Measurements from ENCODE around the gene BCHE.
"Not testable (repeated sequence)": the region's sequence is repeated elsewhere in the genome, so short reads cannot be mapped to it uniquely, and the experiment has no call there.

Gene BCHE

GRCh38 chr3:165816209-165816608 is 21.0 kb downstream of the BCHE start:
- no peak for DNase-seq (ENCODE audit: low spot score)

DNA sequence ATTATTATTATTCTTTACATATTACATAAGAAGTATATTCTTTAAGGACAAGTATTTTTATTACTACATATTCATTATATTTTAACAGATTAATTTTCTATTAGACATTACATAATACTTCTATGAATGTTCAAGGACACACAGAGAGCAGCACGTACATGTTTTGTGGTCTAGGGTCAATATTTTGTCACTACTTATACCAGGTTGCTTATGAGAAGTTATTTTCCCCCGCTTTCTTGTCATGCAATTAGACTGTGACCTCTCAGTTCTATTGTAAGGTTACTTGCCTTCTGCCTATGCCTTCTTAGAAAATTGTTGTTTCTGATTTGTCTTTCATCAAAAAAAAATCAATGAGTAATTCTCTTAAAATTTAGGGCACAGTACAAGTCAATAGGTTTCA is 21.5 kb downstream of the BCHE start:
- no peak for DNase-seq (ENCODE audit: low spot score)

GRCh38 chr3:165814380-165814779 is 22.8 kb downstream of the BCHE start:
- DNase-seq (ENCODE audit: low spot score) = no peak

- DNase-seq (ENCODE audit: low spot score) = not testable (repeated sequence)
These were observed 29.3 kb downstream of the BCHE start for GRCh38 chr3:165807937-165808336.

- DNase-seq (ENCODE audit: low spot score) = peak; percentile 6
These were observed 31.2 kb downstream of the BCHE start for GRCh38 chr3:165805946-165806561.

- no peak for DNase-seq (ENCODE audit: low spot score)
These were observed 33.8 kb downstream of the BCHE start for GRCh38 chr3:165803471-165803870.

GRCh38 chr3:165800970-165801369 is 36.3 kb downstream of the BCHE start:
- no peak for DNase-seq (ENCODE audit: low spot score)

GRCh38 chr3:165799026-165799425 is 38.2 kb downstream of the BCHE start:
- no peak for DNase-seq (ENCODE audit: low spot score)

- DNase-seq (ENCODE audit: low spot score) = no peak
These were observed 39.7 kb downstream of the BCHE start for GRCh38 chr3:165797551-165797950.

DNA sequence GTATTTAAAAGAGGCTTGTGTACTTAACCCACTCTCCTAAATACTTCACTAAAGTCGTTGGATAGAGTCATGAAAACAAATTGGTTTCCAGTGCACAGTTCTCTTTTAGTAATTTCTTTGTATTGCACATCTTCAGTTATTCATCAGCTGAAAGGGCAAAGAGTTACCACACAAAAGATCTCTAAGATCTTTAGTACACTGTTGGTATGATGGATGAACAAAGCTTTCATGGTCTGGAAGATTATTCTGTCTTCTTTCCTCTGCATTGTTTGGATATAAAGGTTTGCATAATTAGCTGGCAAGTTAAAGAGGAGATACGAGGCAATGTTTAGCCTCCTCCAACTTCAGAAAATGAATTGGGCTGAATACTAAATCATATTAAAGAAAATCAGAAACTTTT is 40.5 kb downstream of the BCHE start:
- no peak for DNase-seq (ENCODE audit: low spot score)

DNA sequence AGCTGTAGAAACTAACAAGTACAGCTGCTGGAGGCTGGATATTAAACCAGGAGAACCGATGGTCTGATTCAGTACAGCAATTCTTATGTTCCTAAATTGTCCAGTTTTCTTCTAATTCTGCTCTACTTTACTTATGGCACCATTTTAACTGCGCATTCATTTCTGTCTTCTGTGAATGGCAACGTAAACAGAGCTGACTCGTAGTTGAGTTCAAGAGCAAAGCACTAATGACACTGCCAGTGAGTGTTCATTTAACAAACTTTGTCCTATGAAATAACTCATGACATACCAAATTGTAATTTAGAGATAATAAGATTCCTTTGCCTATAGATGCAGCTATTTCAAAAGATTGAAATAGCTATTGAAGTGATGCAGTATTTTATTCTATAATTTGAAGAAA is 48.7 kb downstream of the BCHE start:
- DNase-seq (ENCODE audit: low spot score) = no peak

- no peak for DNase-seq (ENCODE audit: low spot score)
These were observed 51.2 kb downstream of the BCHE start for GRCh38 chr3:165786013-165786412.

- DNase-seq (ENCODE audit: low spot score) = no peak
These were observed 52.9 kb downstream of the BCHE start for GRCh38 chr3:165784337-165784736.

DNA sequence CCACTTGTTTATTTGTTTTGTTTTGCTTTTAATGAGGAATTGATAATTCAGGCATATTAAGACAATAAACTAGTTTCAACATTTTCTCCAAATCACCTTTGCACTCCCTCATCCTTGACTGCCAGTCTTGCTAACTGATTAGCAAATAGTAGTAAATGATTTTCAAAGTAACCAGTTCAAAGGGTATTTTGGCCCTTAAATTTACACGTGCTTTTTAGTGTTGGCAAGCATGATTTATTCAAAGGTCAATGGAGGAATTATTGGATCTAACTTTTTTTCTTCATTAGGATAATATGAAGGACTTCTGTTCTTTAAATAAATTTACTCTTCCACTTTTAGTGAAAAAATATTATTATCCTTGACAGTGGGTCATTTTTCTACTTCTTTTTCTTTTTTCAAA is 53.8 kb downstream of the BCHE start:
- no peak for DNase-seq (ENCODE audit: low spot score)

DNA sequence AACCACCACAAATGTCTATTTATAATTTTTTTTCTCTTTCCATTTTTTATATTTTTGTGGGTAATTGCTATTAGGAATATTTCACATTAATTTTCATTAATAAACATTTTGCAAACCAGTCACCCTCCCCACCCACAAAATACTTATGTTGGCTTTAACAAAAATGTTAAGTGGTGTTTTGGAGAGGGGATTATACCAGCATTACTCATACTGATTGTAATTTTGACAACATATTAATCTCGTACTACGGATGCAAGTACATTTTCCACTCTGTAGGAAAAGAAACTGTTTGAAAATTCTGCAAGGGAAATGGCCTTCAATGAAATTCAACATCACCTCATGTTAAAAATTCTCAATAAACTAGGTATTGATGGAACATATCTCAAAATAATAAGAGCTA is 58.3 kb downstream of the BCHE start:
- no peak for DNase-seq (ENCODE audit: low spot score)

DNA sequence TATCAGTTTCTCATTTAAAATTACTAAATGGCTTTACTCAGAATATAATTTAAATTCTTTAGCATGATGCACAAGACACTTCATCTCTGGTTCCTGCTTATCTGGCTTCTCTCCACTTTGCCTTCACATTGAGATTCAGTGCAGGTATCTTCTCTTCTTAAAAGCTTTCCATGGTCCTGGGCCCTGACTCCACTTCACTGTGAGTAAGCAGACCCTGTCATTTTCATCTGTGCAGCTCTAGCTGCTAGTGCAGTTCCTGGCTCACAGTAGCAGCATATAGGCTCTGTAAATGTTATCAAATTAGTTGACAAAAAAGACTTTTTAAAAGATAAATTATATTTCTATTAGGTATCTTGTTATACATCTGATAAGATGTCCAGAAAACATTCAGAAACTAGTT is 58.8 kb downstream of the BCHE start:
- no peak for DNase-seq (ENCODE audit: low spot score)

DNA sequence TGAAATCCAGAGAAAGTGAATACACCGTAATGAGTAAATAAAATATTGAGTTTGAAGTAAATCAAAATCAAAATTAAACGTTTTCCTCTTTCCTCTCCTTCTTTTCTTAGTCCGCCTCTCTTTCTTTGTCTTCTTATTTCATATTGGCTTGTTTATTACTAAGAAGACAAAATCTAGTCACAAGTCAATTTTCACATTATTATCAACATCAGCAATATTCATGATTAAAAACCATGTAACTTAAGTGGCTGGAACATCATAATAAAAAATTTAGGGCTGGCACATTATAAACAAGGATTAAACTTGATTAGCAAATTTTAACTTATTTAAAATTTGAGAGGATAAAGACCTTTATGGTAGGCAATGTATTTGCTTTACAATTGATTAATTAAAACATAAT is 61.4 kb downstream of the BCHE start:
- no peak for DNase-seq (ENCODE audit: low spot score)

DNA sequence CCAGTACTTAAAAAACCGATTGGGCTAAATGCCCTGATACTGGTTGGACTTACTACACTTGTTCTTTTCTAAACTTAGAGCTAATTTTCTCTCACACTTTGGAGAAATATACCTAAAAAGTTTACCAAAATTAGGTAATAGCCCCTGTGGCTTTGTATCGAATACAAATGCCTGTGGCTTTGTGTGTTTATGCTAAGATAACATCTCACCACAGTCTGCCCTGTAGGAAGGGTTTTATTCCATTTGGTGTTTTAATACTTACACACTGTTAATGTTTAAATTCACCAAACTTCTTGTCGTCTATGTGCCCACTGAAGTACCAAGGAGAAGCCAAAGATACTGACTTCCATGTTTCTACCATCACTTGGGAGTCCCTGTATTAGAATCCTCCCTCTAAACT is 66.4 kb downstream of the BCHE start:
- DNase-seq (ENCODE audit: low spot score) = no peak

DNA sequence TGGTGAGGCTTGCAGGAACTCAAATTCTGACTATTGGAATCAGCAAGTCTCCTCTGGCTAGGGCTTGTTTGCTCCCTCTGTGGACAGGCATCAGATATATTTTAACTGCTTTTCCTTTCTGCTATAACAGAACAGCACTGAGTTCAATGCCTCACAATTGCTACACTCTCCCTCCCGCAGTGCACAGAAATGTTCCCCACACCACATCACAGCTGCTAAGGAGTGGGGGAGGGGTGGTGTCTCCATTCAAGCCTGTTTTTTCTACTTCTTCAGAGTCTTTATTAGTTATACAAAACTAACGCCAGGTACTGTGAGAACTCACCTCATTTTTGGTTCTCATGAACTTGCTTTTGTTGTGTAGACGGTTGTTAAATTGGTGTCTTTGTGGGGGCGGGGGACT is 68.5 kb downstream of the BCHE start:
- no peak for DNase-seq (ENCODE audit: low spot score)

DNA sequence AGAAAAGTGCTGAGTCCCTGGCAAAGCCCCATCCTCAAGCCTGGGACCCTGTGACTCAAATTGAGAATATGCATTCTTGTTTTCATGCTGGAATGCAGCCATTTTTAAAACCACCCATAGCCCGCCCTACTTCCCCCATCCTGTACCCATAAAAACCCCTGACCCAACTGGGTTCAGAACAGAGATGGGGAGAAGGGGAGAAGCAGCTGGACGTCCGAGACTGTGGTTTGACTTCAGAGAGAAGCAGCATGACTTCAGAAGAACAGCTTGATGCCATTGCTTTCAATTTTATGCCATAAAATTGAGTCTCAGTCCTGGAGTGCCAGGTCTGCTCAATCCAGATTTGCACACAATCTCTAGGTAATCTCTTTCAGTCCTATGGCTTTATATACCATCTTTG is 78.2 kb downstream of the BCHE start:
- no peak for DNase-seq (ENCODE audit: low spot score)

DNA sequence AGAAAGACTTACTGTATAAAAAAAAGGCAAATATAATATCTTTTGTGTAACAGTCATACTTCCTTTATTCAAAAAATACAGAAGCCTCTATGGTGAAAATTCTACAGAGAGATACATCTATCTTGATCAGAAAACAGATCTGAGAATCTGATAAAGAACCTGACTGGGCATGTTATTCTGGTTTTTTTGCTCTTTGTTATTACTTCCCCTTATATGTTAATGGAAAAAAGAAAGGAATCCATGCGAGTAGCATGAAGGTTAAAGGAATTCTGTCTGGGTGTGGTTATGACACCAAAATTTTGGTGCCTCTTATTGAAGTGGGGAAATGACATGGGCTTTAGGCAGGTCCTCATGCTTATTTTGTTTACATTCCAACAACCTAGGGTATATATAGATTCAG is 81.7 kb downstream of the BCHE start:
- DNase-seq (ENCODE audit: low spot score) = no peak

GRCh38 chr3:165754219-165755007 is 82.8 kb downstream of the BCHE start:
- no peak for DNase-seq (ENCODE audit: low spot score)

GRCh38 chr3:165753560-165753959 is 83.7 kb downstream of the BCHE start:
- no peak for DNase-seq (ENCODE audit: low spot score)

DNA sequence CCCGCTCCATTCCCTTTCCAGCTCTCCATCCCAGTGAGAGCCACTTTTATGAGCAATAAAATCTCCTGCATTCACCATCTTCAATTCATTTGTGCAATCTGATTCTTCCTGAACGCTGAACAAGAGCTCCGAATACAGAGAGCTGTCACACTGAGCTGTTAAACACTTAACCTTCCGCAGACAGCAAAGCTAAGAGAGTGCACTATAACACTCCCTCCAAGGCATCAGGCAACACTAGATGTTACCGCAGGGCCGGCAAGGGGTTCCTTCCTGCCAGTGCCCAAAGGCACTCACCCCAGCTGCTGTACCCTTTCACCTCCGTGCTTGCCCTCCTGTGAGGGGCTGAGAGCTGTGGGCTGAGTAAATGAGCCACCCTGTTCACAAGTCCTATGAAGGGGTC is 85.6 kb downstream of the BCHE start:
- no peak for DNase-seq (ENCODE audit: low spot score)
